HEK293 (cell line): ENCODE measurements around the gene PCMT1.

Experiments used
- CTCF ChIA-PET: fragments of 350-600 bp; formaldehyde crosslinking; extraction: SDS; loops from one replicate; lab custom pipeline; 2021; ENCODE audit warnings: antibody characterized with exemption; lab: Yijun Ruan, JAX
- POLR2A ChIA-PET: fragments of 300-600 bp; formaldehyde crosslinking; extraction: SDS; loops from one replicate; lab custom pipeline; 2020; ENCODE audit warnings: antibody characterized with exemption, inconsistent platforms; lab: Yijun Ruan, JAX
- H3K27ac ChIP-seq: fragments of 200-500 bp; sonication (Bioruptor generic); 2 replicates; pipeline ENCODE4 v1.5.1; 2014; ENCODE audit warnings: low read depth, low read length, control low read depth, inconsistent platforms; ENCODE audit errors: extremely low read depth
- H3K36me3 ChIP-seq, 2 experiments: fragments of 200-500 bp in 1 of 2; sonication (Bioruptor generic) in 1 of 2; 1 replicate in 1 of 2; 2 replicates in 1 of 2; pipeline ENCODE4 v1.5.1; 2014 to 2017; ENCODE audit warnings: inconsistent platforms in 2 of 2, low read length in 2 of 2; ENCODE audit not compliant: control insufficient read depth in 2 of 2, insufficient read depth in 1 of 2
- H3K4me1 ChIP-seq: fragments of 200-500 bp; sonication (Bioruptor generic); 2 replicates; pipeline ENCODE4 v1.5.1; 2014; ENCODE audit warnings: mild to moderate bottlenecking, low read length, inconsistent platforms; ENCODE audit not compliant: control insufficient read depth, insufficient read depth
- H3K4me3 ChIP-seq: 2 replicates; pipeline ENCODE4 v1.5.1; 2011; ENCODE audit warnings: low read depth, mild to moderate bottlenecking, control low read depth, low read length, moderate library complexity
- H3K9me3 ChIP-seq: fragments of 200-500 bp; sonication (Bioruptor generic); 2 replicates; pipeline ENCODE4 v1.5.1; 2014; ENCODE audit warnings: low read depth, low read length, inconsistent platforms; ENCODE audit not compliant: control insufficient read depth, insufficient read depth
- GFI1B ChIP-seq: fragments of 450-650 bp; formaldehyde crosslinking; IDR thresholded peaks from 2 replicates; pipeline ENCODE4 v1.5.1; 2016; ENCODE audit warnings: missing biosample characterization, missing genetic modification characterization
- GLI2 ChIP-seq: fragments of 450-650 bp; formaldehyde crosslinking; IDR thresholded peaks from 2 replicates; pipeline ENCODE4; 2017; ENCODE audit warnings: missing biosample characterization, missing genetic modification characterization, low read depth, borderline replicate concordance
- GLIS1 ChIP-seq: fragments of 450-650 bp; formaldehyde crosslinking; IDR thresholded peaks from 2 replicates; pipeline ENCODE4 v1.5.1; 2016; ENCODE audit warnings: missing biosample characterization, missing genetic modification characterization
- HOXC10 ChIP-seq: sonication (generic); formaldehyde crosslinking; IDR thresholded peaks from 2 replicates; pipeline ENCODE4 v1.8.1; 2023; ENCODE audit warnings: mild to moderate bottlenecking, missing genetic modification reagents
- IKZF3 ChIP-seq: fragments of 450-650 bp; IDR thresholded peaks from 2 replicates; pipeline ENCODE4 v1.5.0; 2018; ENCODE audit warnings: missing biosample characterization, mild to moderate bottlenecking, missing genetic modification characterization, moderate library complexity
- OSR2 ChIP-seq: fragments of 450-650 bp; formaldehyde crosslinking; IDR thresholded peaks from 2 replicates; pipeline ENCODE4 v1.5.1; 2016; ENCODE audit warnings: missing biosample characterization, missing genetic modification characterization
- ZBTB1 ChIP-seq: fragments of 450-650 bp; formaldehyde crosslinking; IDR thresholded peaks from 2 replicates; pipeline ENCODE4 v1.5.1; 2016; ENCODE audit warnings: missing biosample characterization, missing genetic modification characterization
- ZBTB20 ChIP-seq: fragments of 450-650 bp; formaldehyde crosslinking; IDR thresholded peaks from 2 replicates; pipeline ENCODE4 v1.5.1; 2016; ENCODE audit warnings: missing biosample characterization, missing genetic modification characterization
- ZBTB21 ChIP-seq: fragments of 450-650 bp; formaldehyde crosslinking; IDR thresholded peaks from 2 replicates; pipeline ENCODE4 v1.5.1; 2017; ENCODE audit warnings: missing biosample characterization, missing genetic modification characterization
- ZBTB8A ChIP-seq: fragments of 450-650 bp; formaldehyde crosslinking; IDR thresholded peaks from 2 replicates; pipeline ENCODE4 v1.5.1; 2016; ENCODE audit warnings: missing biosample characterization, missing genetic modification characterization
- ZFP37 ChIP-seq: fragments of 450-650 bp; formaldehyde crosslinking; IDR thresholded peaks from 2 replicates; pipeline ENCODE4 v1.5.1; 2016; ENCODE audit warnings: missing biosample characterization, missing genetic modification characterization
- ZNF2 ChIP-seq: fragments of 450-650 bp; formaldehyde crosslinking; IDR thresholded peaks from 2 replicates; pipeline ENCODE4 v1.5.1; 2016; ENCODE audit warnings: missing biosample characterization, missing genetic modification characterization
- ZNF223 ChIP-seq: fragments of 450-650 bp; formaldehyde crosslinking; IDR thresholded peaks from 2 replicates; pipeline ENCODE4 v1.5.1; 2016; ENCODE audit warnings: missing biosample characterization, missing genetic modification characterization
- ZNF239 ChIP-seq: fragments of 450-650 bp; formaldehyde crosslinking; IDR thresholded peaks from 2 replicates; pipeline ENCODE4 v1.5.1; 2016; ENCODE audit warnings: missing biosample characterization, missing genetic modification characterization
- ZNF335 ChIP-seq: fragments of 450-650 bp; formaldehyde crosslinking; conservative IDR thresholded peaks from 2 replicates; pipeline ENCODE4 v1.5.1; 2016; ENCODE audit warnings: missing biosample characterization, missing genetic modification characterization
- ZNF529 ChIP-seq: fragments of 450-650 bp; formaldehyde crosslinking; IDR thresholded peaks from 2 replicates; pipeline ENCODE4 v1.5.1; 2017; ENCODE audit warnings: missing genetic modification characterization, missing biosample characterization; ENCODE audit not compliant: insufficient replicate concordance
- ZNF585B ChIP-seq: fragments of 450-650 bp; formaldehyde crosslinking; IDR thresholded peaks from 2 replicates; pipeline ENCODE4 v1.5.1; 2016; ENCODE audit warnings: missing biosample characterization, missing genetic modification characterization
- ZNF600 ChIP-seq: fragments of 450-650 bp; formaldehyde crosslinking; IDR thresholded peaks from 2 replicates; pipeline ENCODE4 v1.5.1; 2016; ENCODE audit warnings: missing biosample characterization, missing genetic modification characterization
- ZNF670 ChIP-seq: fragments of 450-650 bp; formaldehyde crosslinking; IDR thresholded peaks from 2 replicates; pipeline ENCODE4 v1.5.1; 2016; ENCODE audit warnings: missing biosample characterization, missing genetic modification characterization, low read depth
- ZNF677 ChIP-seq: fragments of 450-650 bp; IDR thresholded peaks from 2 replicates; pipeline ENCODE4 v1.5.0; 2018; ENCODE audit warnings: missing biosample characterization, mild to moderate bottlenecking, missing genetic modification characterization, moderate library complexity
- ZNF785 ChIP-seq: fragments of 450-650 bp; formaldehyde crosslinking; IDR thresholded peaks from 2 replicates; pipeline ENCODE4 v1.5.1; 2016; ENCODE audit warnings: missing biosample characterization, missing genetic modification characterization
- ZSCAN23 ChIP-seq: fragments of 450-650 bp; formaldehyde crosslinking; IDR thresholded peaks from 2 replicates; pipeline ENCODE4 v1.5.1; 2016; ENCODE audit warnings: missing biosample characterization, missing genetic modification characterization
- TF ChIP-seq, protein P1 (sequence below): fragments of 450-650 bp; formaldehyde crosslinking; IDR thresholded peaks from 2 replicates; pipeline ENCODE4 v1.5.1; 2016; ENCODE audit warnings: missing biosample characterization, missing genetic modification characterization
- TF ChIP-seq, protein P2 (sequence below): fragments of 450-650 bp; formaldehyde crosslinking; IDR thresholded peaks from 2 replicates; pipeline ENCODE4 v1.5.1; 2016; ENCODE audit warnings: missing biosample characterization, missing genetic modification characterization, borderline replicate concordance
- TF ChIP-seq, protein P3 (sequence below): fragments of 450-650 bp; IDR thresholded peaks from 2 replicates; pipeline ENCODE4 v1.5.1; 2018; ENCODE audit warnings: missing biosample characterization, mild to moderate bottlenecking, missing genetic modification characterization
- TF ChIP-seq, protein P4 (sequence below): fragments of 450-650 bp; formaldehyde crosslinking; IDR thresholded peaks from 2 replicates; pipeline ENCODE4 v1.5.0; 2017; ENCODE audit warnings: missing biosample characterization, missing genetic modification characterization, borderline replicate concordance
- TF ChIP-seq, protein P5 (sequence below): fragments of 450-650 bp; formaldehyde crosslinking; IDR thresholded peaks from 2 replicates; pipeline ENCODE4 v1.5.1; 2016; ENCODE audit warnings: missing biosample characterization, missing genetic modification characterization
- TF ChIP-seq, protein P6 (sequence below): fragments of 450-650 bp; formaldehyde crosslinking; IDR thresholded peaks from 2 replicates; pipeline ENCODE4 v1.5.1; 2017; ENCODE audit warnings: missing biosample characterization, missing genetic modification characterization

Gene PCMT1

DNA sequence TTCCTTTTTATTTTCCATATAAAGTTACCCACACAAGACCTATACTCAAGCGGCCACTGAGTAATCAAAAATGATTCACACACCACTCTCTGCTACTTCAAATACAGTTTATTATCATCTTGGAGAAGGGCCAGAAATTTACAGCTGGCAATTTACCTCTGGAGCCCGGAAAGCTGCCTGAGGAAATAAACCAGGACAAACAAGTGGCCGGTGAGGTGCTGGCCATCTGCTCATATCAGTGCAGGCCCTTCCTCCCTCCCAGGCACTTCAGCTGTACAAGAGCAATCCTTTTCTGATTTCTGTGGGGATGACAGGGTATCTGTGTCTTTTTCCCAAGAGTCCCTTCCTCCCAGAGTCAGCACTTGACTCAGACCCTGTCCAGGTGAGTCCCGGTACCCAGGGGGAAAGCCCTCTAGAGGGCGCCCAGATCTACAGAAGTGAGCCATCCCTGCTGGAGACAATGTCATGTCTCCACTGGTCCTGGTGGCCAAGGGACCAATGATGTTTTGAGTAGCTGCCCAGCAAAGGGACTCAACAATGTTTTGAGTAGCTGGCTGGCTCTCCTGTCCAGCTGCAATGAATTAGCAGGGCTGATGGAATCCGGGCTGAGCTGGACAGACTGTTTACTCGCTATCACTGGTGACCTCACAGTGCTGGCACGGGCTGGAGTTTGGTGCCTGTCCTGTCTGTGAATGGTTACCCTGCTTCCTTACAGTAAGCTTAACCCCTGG lies 91.0 kb downstream of the PCMT1 start:
- Histone ChIP-seq H3K4me1 (no peaks in the 10 kb centered on the region), H3K27ac (no peak overlapping the region), H3K4me3 (no peak overlapping the region), H3K36me3 (peaks cover 15 to 42% of the 10 kb centered on the region in 2 experiments; a peak in 2 of 3 replicates), H3K9me3 (no peaks in the 10 kb centered on the region)
- ChIA-PET POLR2A (interaction anchor here (1.0 to 2.0 kb wide), 2 partner anchors 14 to 24 kb away, joined by 3 to 15 read pairs; partner anchors contain the start of gene LRP11), CTCF (interaction anchor here (0.6 to 3.6 kb wide), 39 partner anchors 9 to 725 kb away, joined by 3 to 56 read pairs (median 4); partner anchors contain the start of genes LRP11, NUP43 and RAET1E)
- TF ChIP-seq ZBTB1 (no peak), GLI2 (tag by site-specific recombination) (no peak), ZBTB21 (no peak), GLIS1 (tag by site-specific recombination) (peak; percentile 46; the same call in 1 of the 2 replicates), ZNF2 (no peak), HOXC10 (CRISPR knock-in tag) (no peak), ZNF335 (tag by site-specific recombination) (peak; percentile 44; the same call in 1 of the 2 replicates), ZFP37 (tag by site-specific recombination) (0 out of 2 replicates have a peak, but pooled peaks have one; percentile 42), ZNF223 (tag by site-specific recombination) (no peak), ZSCAN23 (tag by site-specific recombination) (no peak), ZNF239 (tag by site-specific recombination) (no peak), ZBTB20 (no peak; the same call in 1 of the 2 replicates), ZNF529 (tag by site-specific recombination) (no peak), ZNF600 (tag by site-specific recombination) (0 out of 2 replicates have a peak, but pooled peaks have one; percentile 45), ZNF785 (tag by site-specific recombination) (no peak), OSR2 (no peak; the same call in 1 of the 2 replicates), GFI1B (tag by site-specific recombination) (no peak), IKZF3 (peak; percentile 46; the same call in 1 of the 2 replicates), ZNF585B (tag by site-specific recombination) (no peak), ZNF677 (tag by site-specific recombination) (no peak), ZNF670 (tag by site-specific recombination) (no peak), ZBTB8A (tag by site-specific recombination) (0 out of 2 replicates have a peak, but pooled peaks have one; percentile 7)
- TF ChIP-seq, protein P1, sequence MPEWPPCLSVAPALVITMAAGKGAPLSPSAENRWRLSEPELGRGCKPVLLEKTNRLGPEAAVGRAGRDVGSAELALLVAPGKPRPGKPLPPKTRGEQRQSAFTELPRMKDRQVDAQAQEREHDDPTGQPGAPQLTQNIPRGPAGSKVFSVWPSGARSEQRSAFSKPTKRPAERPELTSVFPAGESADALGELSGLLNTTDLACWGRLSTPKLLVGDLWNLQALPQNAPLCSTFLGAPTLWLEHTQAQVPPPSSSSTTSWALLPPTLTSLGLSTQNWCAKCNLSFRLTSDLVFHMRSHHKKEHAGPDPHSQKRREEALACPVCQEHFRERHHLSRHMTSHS (tag by site-specific recombination): no peak
- TF ChIP-seq, protein P2, sequence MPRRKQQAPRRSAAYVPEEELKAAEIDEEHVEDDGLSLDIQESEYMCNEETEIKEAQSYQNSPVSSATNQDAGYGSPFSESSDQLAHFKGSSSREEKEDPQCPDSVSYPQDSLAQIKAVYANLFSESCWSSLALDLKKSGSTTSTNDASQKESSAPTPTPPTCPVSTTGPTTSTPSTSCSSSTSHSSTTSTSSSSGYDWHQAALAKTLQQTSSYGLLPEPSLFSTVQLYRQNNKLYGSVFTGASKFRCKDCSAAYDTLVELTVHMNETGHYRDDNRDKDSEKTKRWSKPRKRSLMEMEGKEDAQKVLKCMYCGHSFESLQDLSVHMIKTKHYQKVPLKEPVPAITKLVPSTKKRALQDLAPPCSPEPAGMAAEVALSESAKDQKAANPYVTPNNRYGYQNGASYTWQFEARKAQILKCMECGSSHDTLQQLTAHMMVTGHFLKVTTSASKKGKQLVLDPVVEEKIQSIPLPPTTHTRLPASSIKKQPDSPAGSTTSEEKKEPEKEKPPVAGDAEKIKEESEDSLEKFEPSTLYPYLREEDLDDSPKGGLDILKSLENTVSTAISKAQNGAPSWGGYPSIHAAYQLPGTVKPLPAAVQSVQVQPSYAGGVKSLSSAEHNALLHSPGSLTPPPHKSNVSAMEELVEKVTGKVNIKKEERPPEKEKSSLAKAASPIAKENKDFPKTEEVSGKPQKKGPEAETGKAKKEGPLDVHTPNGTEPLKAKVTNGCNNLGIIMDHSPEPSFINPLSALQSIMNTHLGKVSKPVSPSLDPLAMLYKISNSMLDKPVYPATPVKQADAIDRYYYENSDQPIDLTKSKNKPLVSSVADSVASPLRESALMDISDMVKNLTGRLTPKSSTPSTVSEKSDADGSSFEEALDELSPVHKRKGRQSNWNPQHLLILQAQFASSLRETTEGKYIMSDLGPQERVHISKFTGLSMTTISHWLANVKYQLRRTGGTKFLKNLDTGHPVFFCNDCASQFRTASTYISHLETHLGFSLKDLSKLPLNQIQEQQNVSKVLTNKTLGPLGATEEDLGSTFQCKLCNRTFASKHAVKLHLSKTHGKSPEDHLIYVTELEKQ (tag by site-specific recombination): no peak
- TF ChIP-seq, protein P3, sequence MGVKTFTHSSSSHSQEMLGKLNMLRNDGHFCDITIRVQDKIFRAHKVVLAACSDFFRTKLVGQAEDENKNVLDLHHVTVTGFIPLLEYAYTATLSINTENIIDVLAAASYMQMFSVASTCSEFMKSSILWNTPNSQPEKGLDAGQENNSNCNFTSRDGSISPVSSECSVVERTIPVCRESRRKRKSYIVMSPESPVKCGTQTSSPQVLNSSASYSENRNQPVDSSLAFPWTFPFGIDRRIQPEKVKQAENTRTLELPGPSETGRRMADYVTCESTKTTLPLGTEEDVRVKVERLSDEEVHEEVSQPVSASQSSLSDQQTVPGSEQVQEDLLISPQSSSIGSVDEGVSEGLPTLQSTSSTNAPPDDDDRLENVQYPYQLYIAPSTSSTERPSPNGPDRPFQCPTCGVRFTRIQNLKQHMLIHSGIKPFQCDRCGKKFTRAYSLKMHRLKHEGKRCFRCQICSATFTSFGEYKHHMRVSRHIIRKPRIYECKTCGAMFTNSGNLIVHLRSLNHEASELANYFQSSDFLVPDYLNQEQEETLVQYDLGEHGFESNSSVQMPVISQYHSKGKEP: no peak
- TF ChIP-seq, protein P4, sequence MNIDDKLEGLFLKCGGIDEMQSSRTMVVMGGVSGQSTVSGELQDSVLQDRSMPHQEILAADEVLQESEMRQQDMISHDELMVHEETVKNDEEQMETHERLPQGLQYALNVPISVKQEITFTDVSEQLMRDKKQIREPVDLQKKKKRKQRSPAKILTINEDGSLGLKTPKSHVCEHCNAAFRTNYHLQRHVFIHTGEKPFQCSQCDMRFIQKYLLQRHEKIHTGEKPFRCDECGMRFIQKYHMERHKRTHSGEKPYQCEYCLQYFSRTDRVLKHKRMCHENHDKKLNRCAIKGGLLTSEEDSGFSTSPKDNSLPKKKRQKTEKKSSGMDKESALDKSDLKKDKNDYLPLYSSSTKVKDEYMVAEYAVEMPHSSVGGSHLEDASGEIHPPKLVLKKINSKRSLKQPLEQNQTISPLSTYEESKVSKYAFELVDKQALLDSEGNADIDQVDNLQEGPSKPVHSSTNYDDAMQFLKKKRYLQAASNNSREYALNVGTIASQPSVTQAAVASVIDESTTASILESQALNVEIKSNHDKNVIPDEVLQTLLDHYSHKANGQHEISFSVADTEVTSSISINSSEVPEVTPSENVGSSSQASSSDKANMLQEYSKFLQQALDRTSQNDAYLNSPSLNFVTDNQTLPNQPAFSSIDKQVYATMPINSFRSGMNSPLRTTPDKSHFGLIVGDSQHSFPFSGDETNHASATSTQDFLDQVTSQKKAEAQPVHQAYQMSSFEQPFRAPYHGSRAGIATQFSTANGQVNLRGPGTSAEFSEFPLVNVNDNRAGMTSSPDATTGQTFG (tag by site-specific recombination): no peak
- TF ChIP-seq, protein P5, sequence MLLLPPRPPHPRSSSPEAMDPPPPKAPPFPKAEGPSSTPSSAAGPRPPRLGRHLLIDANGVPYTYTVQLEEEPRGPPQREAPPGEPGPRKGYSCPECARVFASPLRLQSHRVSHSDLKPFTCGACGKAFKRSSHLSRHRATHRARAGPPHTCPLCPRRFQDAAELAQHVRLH: no peak
- TF ChIP-seq, protein P6, sequence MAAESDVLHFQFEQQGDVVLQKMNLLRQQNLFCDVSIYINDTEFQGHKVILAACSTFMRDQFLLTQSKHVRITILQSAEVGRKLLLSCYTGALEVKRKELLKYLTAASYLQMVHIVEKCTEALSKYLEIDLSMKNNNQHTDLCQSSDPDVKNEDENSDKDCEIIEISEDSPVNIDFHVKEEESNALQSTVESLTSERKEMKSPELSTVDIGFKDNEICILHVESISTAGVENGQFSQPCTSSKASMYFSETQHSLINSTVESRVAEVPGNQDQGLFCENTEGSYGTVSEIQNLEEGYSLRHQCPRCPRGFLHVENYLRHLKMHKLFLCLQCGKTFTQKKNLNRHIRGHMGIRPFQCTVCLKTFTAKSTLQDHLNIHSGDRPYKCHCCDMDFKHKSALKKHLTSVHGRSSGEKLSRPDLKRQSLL (tag by site-specific recombination): no peak
